ENCODE data around the gene CRIP1.

DNA sequence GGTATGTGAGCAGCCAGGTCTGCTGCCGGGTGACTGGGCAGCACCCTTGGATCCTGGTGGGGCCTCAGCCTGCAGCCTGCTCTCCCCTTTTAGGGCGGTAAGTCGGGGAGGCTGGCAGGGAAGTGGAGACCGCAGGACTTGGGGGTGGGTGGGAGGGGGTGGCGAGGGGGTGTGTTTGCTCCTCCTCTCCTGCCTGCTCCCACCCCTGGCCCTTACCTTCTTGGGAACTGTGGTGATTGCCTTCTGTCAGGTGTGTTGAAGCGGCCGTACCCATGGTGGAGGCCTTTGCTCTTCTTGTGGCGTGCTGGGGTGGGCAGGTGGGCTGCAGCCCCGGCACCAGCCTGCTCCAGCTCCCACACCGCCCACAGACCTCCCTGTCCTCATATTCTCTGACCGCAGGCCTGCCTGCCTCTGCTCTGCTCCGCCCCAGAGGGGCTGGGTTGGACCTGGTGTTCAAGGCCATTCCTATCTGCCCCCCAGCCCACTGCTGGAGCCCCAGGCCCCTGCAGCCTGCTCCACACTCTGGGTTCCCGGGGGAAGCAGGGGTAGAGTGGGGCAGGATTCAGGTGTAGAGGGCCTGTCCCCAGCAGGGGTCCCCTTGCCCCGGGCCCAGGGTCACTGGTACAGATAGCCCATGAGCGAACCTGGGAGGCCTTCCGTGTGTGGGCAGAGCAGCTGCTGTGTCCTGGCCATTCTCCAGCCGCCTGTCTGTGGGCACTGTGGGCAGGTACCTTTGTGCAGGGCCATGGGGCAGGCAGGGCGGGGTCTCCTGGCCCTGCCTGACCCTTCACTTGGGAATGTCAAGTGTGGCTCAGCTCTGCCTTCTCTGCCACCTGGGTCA, 9.5 kb downstream of the CRIP1 start:
- TF ChIP-seq, protein P1, sequence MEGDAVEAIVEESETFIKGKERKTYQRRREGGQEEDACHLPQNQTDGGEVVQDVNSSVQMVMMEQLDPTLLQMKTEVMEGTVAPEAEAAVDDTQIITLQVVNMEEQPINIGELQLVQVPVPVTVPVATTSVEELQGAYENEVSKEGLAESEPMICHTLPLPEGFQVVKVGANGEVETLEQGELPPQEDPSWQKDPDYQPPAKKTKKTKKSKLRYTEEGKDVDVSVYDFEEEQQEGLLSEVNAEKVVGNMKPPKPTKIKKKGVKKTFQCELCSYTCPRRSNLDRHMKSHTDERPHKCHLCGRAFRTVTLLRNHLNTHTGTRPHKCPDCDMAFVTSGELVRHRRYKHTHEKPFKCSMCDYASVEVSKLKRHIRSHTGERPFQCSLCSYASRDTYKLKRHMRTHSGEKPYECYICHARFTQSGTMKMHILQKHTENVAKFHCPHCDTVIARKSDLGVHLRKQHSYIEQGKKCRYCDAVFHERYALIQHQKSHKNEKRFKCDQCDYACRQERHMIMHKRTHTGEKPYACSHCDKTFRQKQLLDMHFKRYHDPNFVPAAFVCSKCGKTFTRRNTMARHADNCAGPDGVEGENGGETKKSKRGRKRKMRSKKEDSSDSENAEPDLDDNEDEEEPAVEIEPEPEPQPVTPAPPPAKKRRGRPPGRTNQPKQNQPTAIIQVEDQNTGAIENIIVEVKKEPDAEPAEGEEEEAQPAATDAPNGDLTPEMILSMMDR (IDR thresholded peaks at IDR 0.05), result no peak
- TF ChIP-seq POLR2A (IDR thresholded peaks at IDR 0.05) (no peak), EP300 (IDR thresholded peaks at IDR 0.05) (no peak)

All from tibial nerve (tissue), 4 donors.